ENCODE results near the gene AURKA.

The AURKA gene

GRCh38 chr20:56368351-56369134, 23.5 kb downstream of the AURKA start:
- H3K4me2 ChIP-seq (ENCODE audit: low read depth, low read length, poor library complexity, severe bottlenecking) = no peak overlapping the region
- no peak overlapping the region for H3K4me3 ChIP-seq (ENCODE audit: insufficient read depth, low read length, poor library complexity, severe bottlenecking)
- H2AFZ ChIP-seq (ENCODE audit: low read depth, low read length, severe bottlenecking) = no peak overlapping the region
- H3K9ac ChIP-seq (ENCODE audit: low read length) = no peak overlapping the region
- TF ChIP-seq CTCF (IDR thresholded peaks at IDR 0.05; ENCODE audit: insufficient read depth, low read length, poor library complexity, severe bottlenecking) (no peak), EZH2phosphoT487 (conservative IDR thresholded peaks at IDR 0.05; ENCODE audit: low read length) (no peak)
- peaks cover 18% of the 10 kb centered on the region; the same call in 1 of the 2 replicates for H3F3A ChIP-seq (ENCODE audit: insufficient read depth)
- H3K36me3 ChIP-seq (ENCODE audit: low read length) = peaks cover 16% of the 10 kb centered on the region; the same call in 1 of the 2 replicates
- no peaks in the 10 kb centered on the region for H4K20me1 ChIP-seq (ENCODE audit: low read depth, low read length)
- H3K27ac ChIP-seq (ENCODE audit: low read depth, low read length) = no peak overlapping the region
- no peaks in the 10 kb centered on the region for H3K27me3 ChIP-seq (ENCODE audit: low read length)
- no peaks in the 10 kb centered on the region for H3K9me3 ChIP-seq (ENCODE audit: insufficient read depth, low read length)
- no peaks in the 10 kb centered on the region for H3K79me2 ChIP-seq (ENCODE audit: insufficient read depth, low read length)
- no peaks in the 10 kb centered on the region for H3K9me2 ChIP-seq (replicated peaks; ENCODE audit: insufficient read depth, low read length)

- Histone ChIP-seq H3K9me3 (ENCODE audit: insufficient read depth, low read length) (no peaks in the 10 kb centered on the region), H3K79me2 (ENCODE audit: insufficient read depth, low read length) (no peaks in the 10 kb centered on the region), H3K36me3 (ENCODE audit: low read length) (no peaks in the 10 kb centered on the region), H3K27me3 (ENCODE audit: low read length) (no peaks in the 10 kb centered on the region), H4K20me1 (ENCODE audit: low read depth, low read length) (no peaks in the 10 kb centered on the region), H3K4me2 (ENCODE audit: low read depth, low read length, poor library complexity, severe bottlenecking) (no peak overlapping the region), H3K9me2 (replicated peaks; ENCODE audit: insufficient read depth, low read length) (no peaks in the 10 kb centered on the region), H3K4me3 (ENCODE audit: insufficient read depth, low read length, poor library complexity, severe bottlenecking) (no peak overlapping the region), H3F3A (ENCODE audit: insufficient read depth) (peaks cover 8% of the 10 kb centered on the region; the same call in 1 of the 2 replicates), H3K9ac (ENCODE audit: low read length) (no peak overlapping the region), H2AFZ (ENCODE audit: low read depth, low read length, severe bottlenecking) (no peak overlapping the region), H3K27ac (ENCODE audit: low read depth, low read length) (no peak overlapping the region)
- TF ChIP-seq EZH2phosphoT487 (conservative IDR thresholded peaks at IDR 0.05; ENCODE audit: low read length) (no peak), CTCF (IDR thresholded peaks at IDR 0.05; ENCODE audit: insufficient read depth, low read length, poor library complexity, severe bottlenecking) (no peak)
Measured at GRCh38 chr20:56363491-56363890, 28.5 kb downstream of the AURKA start.

- Histone ChIP-seq H3K4me3 (ENCODE audit: insufficient read depth, low read length, poor library complexity, severe bottlenecking) (no peak overlapping the region), H3K27me3 (ENCODE audit: low read length) (no peaks in the 10 kb centered on the region), H4K20me1 (ENCODE audit: low read depth, low read length) (no peaks in the 10 kb centered on the region), H3K4me2 (ENCODE audit: low read depth, low read length, poor library complexity, severe bottlenecking) (no peak overlapping the region), H3K36me3 (ENCODE audit: low read length) (no peaks in the 10 kb centered on the region), H3K9me2 (replicated peaks; ENCODE audit: insufficient read depth, low read length) (no peaks in the 10 kb centered on the region), H3K27ac (ENCODE audit: low read depth, low read length) (no peak overlapping the region), H3K9me3 (ENCODE audit: insufficient read depth, low read length) (no peaks in the 10 kb centered on the region), H2AFZ (ENCODE audit: low read depth, low read length, severe bottlenecking) (no peak overlapping the region), H3K79me2 (ENCODE audit: insufficient read depth, low read length) (no peaks in the 10 kb centered on the region), H3K9ac (ENCODE audit: low read length) (no peak overlapping the region), H3F3A (ENCODE audit: insufficient read depth) (peaks cover 3% of the 10 kb centered on the region; the same call in 1 of the 2 replicates)
- TF ChIP-seq CTCF (IDR thresholded peaks at IDR 0.05; ENCODE audit: insufficient read depth, low read length, poor library complexity, severe bottlenecking) (no peak), EZH2phosphoT487 (conservative IDR thresholded peaks at IDR 0.05; ENCODE audit: low read length) (no peak)
Measured at GRCh38 chr20:56362833-56363413, 29.1 kb downstream of the AURKA start.

Data from SU-DHL-6 (cell line).